Smooth muscle cell (in vitro differentiated cells): ENCODE results near the gene MICU2. TPM values are rescaled to one million over a fixed set of nuclear protein-coding genes. Genes with fewer than 3 reads are reported as not detected.

Experiments
- DNase-seq: peaks from one replicate; lab custom pipeline; 2025; ENCODE audit not compliant: unreplicated experiment; lab: John Stamatoyannopoulos, UW
- H2AFZ ChIP-seq: fragments of 200-600 bp; sonication (generic); 2 replicates; pipeline ENCODE4 v1.6.0; 2016; ENCODE audit warnings: antibody characterized with exemption, low read depth, mild to moderate bottlenecking
- H3F3A ChIP-seq: fragments of 200-600 bp; sonication (generic); 2 replicates; pipeline ENCODE4 v1.6.0; 2017; ENCODE audit warnings: antibody characterized with exemption, low read depth
- H3K27ac ChIP-seq: fragments of 200-600 bp; sonication (generic); 2 replicates; pipeline ENCODE4 v1.5.1; 2016; ENCODE audit warnings: low read depth, mild to moderate bottlenecking
- H3K27me3 ChIP-seq: fragments of 200-600 bp; sonication (generic); 2 replicates; pipeline ENCODE4 v1.6.1; 2016; ENCODE audit warnings: low read depth, mild to moderate bottlenecking
- H3K36me3 ChIP-seq: fragments of 200-600 bp; sonication (generic); 2 replicates; pipeline ENCODE4 v1.5.1; 2016; ENCODE audit warnings: low read depth
- H3K4me1 ChIP-seq: fragments of 200-600 bp; sonication (generic); 2 replicates; pipeline ENCODE4 v1.5.1; 2016; ENCODE audit warnings: low read depth
- H3K4me2 ChIP-seq: fragments of 200-600 bp; sonication (generic); 2 replicates; pipeline ENCODE4 v1.6.0; 2016; ENCODE audit warnings: mild to moderate bottlenecking
- H3K4me3 ChIP-seq: fragments of 200-600 bp; sonication (generic); 2 replicates; pipeline ENCODE4 v1.5.1; 2016; ENCODE audit warnings: mild to moderate bottlenecking
- H3K79me2 ChIP-seq: fragments of 200-600 bp; sonication (generic); 2 replicates; pipeline ENCODE4 v1.6.0; 2016; ENCODE audit warnings: low read depth, mild to moderate bottlenecking
- H3K9ac ChIP-seq: fragments of 200-600 bp; sonication (generic); 2 replicates; pipeline ENCODE4 v1.6.0; 2016; ENCODE audit warnings: low read depth
- H3K9me3 ChIP-seq: fragments of 200-600 bp; sonication (generic); replicated peaks from 2 replicates; pipeline ENCODE4 v1.5.1; 2016; ENCODE audit warnings: low read depth
- H4K20me1 ChIP-seq: fragments of 200-600 bp; sonication (generic); 2 replicates; pipeline ENCODE4 v1.6.0; 2016; ENCODE audit warnings: low read depth
- CTCF ChIP-seq: fragments of 200-600 bp; sonication (generic); IDR thresholded peaks from 2 replicates; pipeline ENCODE4 v1.5.1; 2017; ENCODE audit warnings: borderline replicate concordance, mild to moderate bottlenecking, antibody characterized with exemption; ENCODE audit not compliant: insufficient read depth, poor library complexity, severe bottlenecking
- WGBS: methylation state at CpG from one replicate; pipeline ENCODE4 v1.1.7; 2016; ENCODE audit warnings: low lambda C conversion rate; 5-methylcytosine and 5-hydroxymethylcytosine counted together
- polyA plus RNA-seq: library from polyadenylated mRNA; unstranded; fragments of >200 nt; fragmentation: Nextera tagmentation; extraction: Ambion mirVana; gene quantifications from 2 replicates; pipeline ENCODE4 v1.2.1, GENCODE V29; 2016
- total RNA-seq: library from RNA; depleted of rRNA; stranded (reverse); fragments of >200 nt; gene quantifications from 2 replicates; pipeline ENCODE4 v1.2.3, GENCODE V29; 2014

Gene MICU2
- total and polyA plus RNA-seq, 2 experiments from 2014 or later: 40.2 to 86.5 TPM

GRCh38 chr13:21583478-21583877, 20.5 kb downstream of the MICU2 start:
- peaks cover 25% of the 10 kb centered on the region for H4K20me1 ChIP-seq
- H3K36me3 ChIP-seq: no peaks in the 10 kb centered on the region
- no peak overlapping the region for H2AFZ ChIP-seq
- H3K4me3 ChIP-seq: no peak overlapping the region
- H3K9ac ChIP-seq: no peak overlapping the region
- no peaks in the 10 kb centered on the region for H3K9me3 ChIP-seq
- no peak for DNase-seq
- peaks cover 70% of the 10 kb centered on the region for H3K79me2 ChIP-seq
- no peaks in the 10 kb centered on the region for H3K27me3 ChIP-seq
- 19% methylated on average over 2 of the region's 2 CpGs for WGBS
- peaks cover 4% of the 10 kb centered on the region for H3F3A ChIP-seq
- no peak for TF ChIP-seq CTCF
- H3K27ac ChIP-seq: peak overlapping the region; percentile 73
- peak overlapping the region; percentile 35 for H3K4me2 ChIP-seq
- H3K4me1 ChIP-seq: peaks cover 15% of the 10 kb centered on the region

- DNase-seq: no peak
- Histone ChIP-seq H3K27me3 (no peaks in the 10 kb centered on the region), H3K9me3 (no peaks in the 10 kb centered on the region), H2AFZ (no peak overlapping the region), H3K4me2 (no peak overlapping the region), H3K4me1 (peaks cover 15% of the 10 kb centered on the region), H3K9ac (no peak overlapping the region), H3K79me2 (peaks cover 55% of the 10 kb centered on the region), H3F3A (peaks cover 4% of the 10 kb centered on the region), H3K36me3 (no peaks in the 10 kb centered on the region), H3K27ac (peak overlapping the region; percentile 10), H4K20me1 (peaks cover 24% of the 10 kb centered on the region), H3K4me3 (no peak overlapping the region)
- no peak for TF ChIP-seq CTCF
These were observed 23.2 kb downstream of the MICU2 start for GRCh38 chr13:21580736-21581135.

- Histone ChIP-seq H3K79me2 (peaks cover 58% of the 10 kb centered on the region), H3K36me3 (no peaks in the 10 kb centered on the region), H3F3A (peaks cover 4% of the 10 kb centered on the region), H3K9ac (no peak overlapping the region), H3K4me1 (peaks cover 15% of the 10 kb centered on the region), H3K4me3 (no peak overlapping the region), H3K4me2 (no peak overlapping the region), H3K27me3 (no peaks in the 10 kb centered on the region), H3K27ac (peak overlapping the region; percentile 10), H3K9me3 (no peaks in the 10 kb centered on the region), H2AFZ (no peak overlapping the region), H4K20me1 (peaks cover 25% of the 10 kb centered on the region)
- TF ChIP-seq CTCF: no peak
- WGBS: 98% methylated on average over 3 of the region's 3 CpGs
- no peak for DNase-seq
These were observed 24.1 kb downstream of the MICU2 start for GRCh38 chr13:21579754-21580316.

- no peaks in the 10 kb centered on the region for H3K27me3 ChIP-seq
- no peak for TF ChIP-seq CTCF
- H3K27ac ChIP-seq: no peak overlapping the region
- H2AFZ ChIP-seq: no peak overlapping the region
- no peak overlapping the region for H3K4me2 ChIP-seq
- WGBS: 100% methylated on average over 1 of the region's 1 CpG
- DNase-seq: no peak
- H3K4me3 ChIP-seq: no peak overlapping the region
- H3K9ac ChIP-seq: no peak overlapping the region
- H3K9me3 ChIP-seq: no peaks in the 10 kb centered on the region
- peaks cover under 1% of the 10 kb centered on the region for H3F3A ChIP-seq
- peaks cover 64% of the 10 kb centered on the region for H3K79me2 ChIP-seq
- peaks cover 13% of the 10 kb centered on the region for H3K4me1 ChIP-seq
- H4K20me1 ChIP-seq: peaks cover 36% of the 10 kb centered on the region
- no peaks in the 10 kb centered on the region for H3K36me3 ChIP-seq
These were observed 25.2 kb downstream of the MICU2 start for GRCh38 chr13:21578748-21579147.
